NCI-H526 (cell line): Measurements from ENCODE around the gene LSM4.

Experiments
- DNase-seq, 2 experiments: peaks; one replicate each; lab custom pipeline; 2025; lab: John Stamatoyannopoulos, UW

LSM4 gene

GRCh38 chr19:18310966-18311365, 11.9 kb downstream of the LSM4 start:
- DNase-seq, result no peak

- no peak for DNase-seq
These were observed 12.6 kb downstream of the LSM4 start for GRCh38 chr19:18310118-18310909.

GRCh38 chr19:18309525-18310064, 13.3 kb downstream of the LSM4 start:
- no peak for DNase-seq

GRCh38 chr19:18308948-18309325, 13.9 kb downstream of the LSM4 start:
- DNase-seq, result no peak

- no peak for DNase-seq
These were observed 14.6 kb downstream of the LSM4 start for GRCh38 chr19:18308051-18308947.

GRCh38 chr19:18307271-18307681, 15.6 kb downstream of the LSM4 start:
- no peak for DNase-seq

- DNase-seq, result no peak
These were observed 16.0 kb downstream of the LSM4 start for GRCh38 chr19:18306888-18307260.

GRCh38 chr19:18306209-18306887, 16.5 kb downstream of the LSM4 start:
- DNase-seq, result no peak

- DNase-seq, result peak in 1 of 2 experiments; percentile 16
These were observed 18.2 kb downstream of the LSM4 start for GRCh38 chr19:18304458-18305310.

GRCh38 chr19:18304208-18304457, 18.7 kb downstream of the LSM4 start:
- DNase-seq, result no peak

- DNase-seq, result no peak
These were observed 21.2 kb downstream of the LSM4 start for GRCh38 chr19:18301718-18302111.

GRCh38 chr19:18300930-18301717, 21.8 kb downstream of the LSM4 start:
- DNase-seq, result no peak

GRCh38 chr19:18299654-18300053, 23.2 kb downstream of the LSM4 start:
- no peak for DNase-seq

GRCh38 chr19:18298601-18299000, 24.3 kb downstream of the LSM4 start:
- DNase-seq, result no peak

GRCh38 chr19:18297308-18297707, 25.6 kb downstream of the LSM4 start:
- DNase-seq, result no peak

- DNase-seq, result no peak
These were observed 27.8 kb downstream of the LSM4 start for GRCh38 chr19:18295034-18295451.

GRCh38 chr19:18294467-18294864, 28.4 kb downstream of the LSM4 start:
- no peak for DNase-seq

GRCh38 chr19:18293642-18294466, 29.0 kb downstream of the LSM4 start:
- no peak for DNase-seq

GRCh38 chr19:18292810-18293641, 29.9 kb downstream of the LSM4 start:
- peak in 1 of 2 experiments; percentile 60 for DNase-seq
